ENCODE data around the gene RABGEF1.

DNA sequence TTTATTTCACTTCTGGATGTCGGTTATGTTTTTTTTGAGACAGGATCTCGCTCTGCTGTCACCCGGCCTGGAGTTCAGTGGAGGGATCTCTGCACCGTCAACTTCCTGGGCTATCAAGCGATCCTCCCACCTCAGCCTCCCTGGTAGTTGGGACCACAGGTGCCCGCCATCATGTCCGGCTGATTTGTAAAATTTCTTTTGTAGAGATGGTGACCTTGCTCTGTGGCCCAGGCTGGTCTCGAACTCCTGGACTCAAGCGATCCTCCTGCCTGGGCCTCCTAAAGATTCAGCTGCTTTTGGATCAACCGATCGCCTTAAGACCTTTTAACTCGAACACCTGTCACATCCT, 606 bp upstream of the RABGEF1 start:
- TF ChIP-seq, protein P1, sequence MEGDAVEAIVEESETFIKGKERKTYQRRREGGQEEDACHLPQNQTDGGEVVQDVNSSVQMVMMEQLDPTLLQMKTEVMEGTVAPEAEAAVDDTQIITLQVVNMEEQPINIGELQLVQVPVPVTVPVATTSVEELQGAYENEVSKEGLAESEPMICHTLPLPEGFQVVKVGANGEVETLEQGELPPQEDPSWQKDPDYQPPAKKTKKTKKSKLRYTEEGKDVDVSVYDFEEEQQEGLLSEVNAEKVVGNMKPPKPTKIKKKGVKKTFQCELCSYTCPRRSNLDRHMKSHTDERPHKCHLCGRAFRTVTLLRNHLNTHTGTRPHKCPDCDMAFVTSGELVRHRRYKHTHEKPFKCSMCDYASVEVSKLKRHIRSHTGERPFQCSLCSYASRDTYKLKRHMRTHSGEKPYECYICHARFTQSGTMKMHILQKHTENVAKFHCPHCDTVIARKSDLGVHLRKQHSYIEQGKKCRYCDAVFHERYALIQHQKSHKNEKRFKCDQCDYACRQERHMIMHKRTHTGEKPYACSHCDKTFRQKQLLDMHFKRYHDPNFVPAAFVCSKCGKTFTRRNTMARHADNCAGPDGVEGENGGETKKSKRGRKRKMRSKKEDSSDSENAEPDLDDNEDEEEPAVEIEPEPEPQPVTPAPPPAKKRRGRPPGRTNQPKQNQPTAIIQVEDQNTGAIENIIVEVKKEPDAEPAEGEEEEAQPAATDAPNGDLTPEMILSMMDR (IDR thresholded peaks at IDR 0.05), result no peak
- no peak for TF ChIP-seq POLR2A (IDR thresholded peaks at IDR 0.05)
